GM12873 (cell line): ENCODE data around the gene CISH.

Experiments used
- TF ChIP-seq, protein P1 (sequence below): IDR thresholded peaks from 2 replicates; pipeline ENCODE4 v1.5.1; 2012; ENCODE audit warnings: low read depth, mild to moderate bottlenecking, moderate library complexity, low read length, control low read depth; ENCODE audit not compliant: insufficient read depth; ENCODE audit errors: missing control alignments

The CISH gene

DNA sequence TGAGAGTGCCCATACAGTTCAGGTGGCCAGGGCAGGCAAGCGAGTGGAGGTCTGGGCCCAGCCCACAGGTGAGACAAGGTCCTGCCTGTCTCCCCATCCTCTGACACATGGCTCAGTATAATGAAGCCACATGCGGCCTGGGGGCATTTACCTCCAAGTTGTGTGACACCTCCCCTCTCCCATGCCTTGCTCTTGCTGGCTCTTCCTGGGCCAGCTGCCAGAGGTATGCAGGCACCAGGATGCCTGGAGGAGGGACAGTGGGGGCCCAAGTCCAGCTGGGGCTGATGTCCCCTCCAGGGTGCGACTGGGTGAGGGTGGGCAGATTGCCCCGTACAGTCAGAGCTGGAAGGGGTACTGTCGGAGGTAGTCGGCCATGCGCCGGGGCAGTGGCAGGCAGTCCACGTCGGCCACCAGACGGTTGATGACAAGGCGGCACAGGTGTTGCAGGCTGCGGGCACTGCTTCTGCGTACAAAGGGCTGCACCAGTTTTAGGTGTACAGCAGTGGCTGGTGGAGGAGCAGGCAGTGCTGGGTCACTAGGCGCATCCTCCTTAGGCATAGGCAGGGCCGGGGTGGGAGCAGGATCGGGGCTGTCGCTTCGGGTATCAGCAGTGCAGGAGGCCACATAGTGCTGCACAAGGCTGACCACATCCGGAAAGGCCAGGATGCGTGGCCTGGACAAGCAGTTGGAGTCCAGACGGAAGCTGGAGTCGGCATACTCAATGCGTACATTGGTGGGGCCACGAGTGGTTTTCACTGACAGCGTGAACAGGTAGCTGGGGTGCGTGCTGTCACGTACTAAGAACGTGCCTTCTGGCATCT lies 4.1 kb downstream of the CISH start:
- TF ChIP-seq, protein P1, sequence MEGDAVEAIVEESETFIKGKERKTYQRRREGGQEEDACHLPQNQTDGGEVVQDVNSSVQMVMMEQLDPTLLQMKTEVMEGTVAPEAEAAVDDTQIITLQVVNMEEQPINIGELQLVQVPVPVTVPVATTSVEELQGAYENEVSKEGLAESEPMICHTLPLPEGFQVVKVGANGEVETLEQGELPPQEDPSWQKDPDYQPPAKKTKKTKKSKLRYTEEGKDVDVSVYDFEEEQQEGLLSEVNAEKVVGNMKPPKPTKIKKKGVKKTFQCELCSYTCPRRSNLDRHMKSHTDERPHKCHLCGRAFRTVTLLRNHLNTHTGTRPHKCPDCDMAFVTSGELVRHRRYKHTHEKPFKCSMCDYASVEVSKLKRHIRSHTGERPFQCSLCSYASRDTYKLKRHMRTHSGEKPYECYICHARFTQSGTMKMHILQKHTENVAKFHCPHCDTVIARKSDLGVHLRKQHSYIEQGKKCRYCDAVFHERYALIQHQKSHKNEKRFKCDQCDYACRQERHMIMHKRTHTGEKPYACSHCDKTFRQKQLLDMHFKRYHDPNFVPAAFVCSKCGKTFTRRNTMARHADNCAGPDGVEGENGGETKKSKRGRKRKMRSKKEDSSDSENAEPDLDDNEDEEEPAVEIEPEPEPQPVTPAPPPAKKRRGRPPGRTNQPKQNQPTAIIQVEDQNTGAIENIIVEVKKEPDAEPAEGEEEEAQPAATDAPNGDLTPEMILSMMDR = no peak

DNA sequence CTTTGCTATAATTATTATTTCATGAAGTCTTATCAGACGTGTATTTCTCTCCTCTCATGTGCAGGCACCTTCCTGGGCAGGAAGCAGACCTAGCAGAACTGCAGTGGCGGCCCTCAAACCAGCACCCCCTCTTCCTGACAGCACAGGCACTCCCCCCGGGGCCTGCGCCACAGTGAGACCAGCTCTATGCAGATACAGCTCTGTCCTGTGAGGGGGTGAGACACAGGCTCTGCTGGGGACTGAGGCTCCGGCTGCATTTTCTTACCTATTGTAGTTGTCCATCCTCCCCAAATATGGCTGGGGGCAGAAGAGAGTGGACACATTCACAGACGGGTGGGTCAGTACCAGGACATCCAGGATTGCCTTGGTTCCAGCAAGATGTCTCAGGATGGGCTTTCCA lies 5.0 kb downstream of the CISH start:
- TF ChIP-seq, protein P1 = no peak

DNA sequence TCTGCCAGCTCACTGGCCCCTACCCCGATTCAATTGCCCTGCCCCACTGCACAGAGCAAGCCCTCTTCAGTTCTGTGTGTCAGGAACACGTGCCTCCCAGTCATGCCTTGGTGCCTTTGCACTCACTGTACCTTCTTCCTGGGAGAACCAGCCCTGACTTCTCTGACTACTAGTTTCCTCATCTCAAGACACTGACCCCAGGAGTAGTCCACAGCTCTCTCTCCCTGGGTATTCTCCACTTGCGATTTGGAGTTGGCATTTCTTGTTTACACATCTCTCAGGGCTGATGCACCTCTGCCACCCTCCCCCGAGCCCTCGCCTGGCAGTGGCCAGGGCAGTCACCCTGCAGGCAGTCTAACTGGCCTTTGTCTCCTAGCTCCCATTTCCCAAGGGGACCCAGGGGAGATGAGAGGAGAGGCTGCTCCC lies 5.7 kb downstream of the CISH start:
- TF ChIP-seq, protein P1 = no peak

DNA sequence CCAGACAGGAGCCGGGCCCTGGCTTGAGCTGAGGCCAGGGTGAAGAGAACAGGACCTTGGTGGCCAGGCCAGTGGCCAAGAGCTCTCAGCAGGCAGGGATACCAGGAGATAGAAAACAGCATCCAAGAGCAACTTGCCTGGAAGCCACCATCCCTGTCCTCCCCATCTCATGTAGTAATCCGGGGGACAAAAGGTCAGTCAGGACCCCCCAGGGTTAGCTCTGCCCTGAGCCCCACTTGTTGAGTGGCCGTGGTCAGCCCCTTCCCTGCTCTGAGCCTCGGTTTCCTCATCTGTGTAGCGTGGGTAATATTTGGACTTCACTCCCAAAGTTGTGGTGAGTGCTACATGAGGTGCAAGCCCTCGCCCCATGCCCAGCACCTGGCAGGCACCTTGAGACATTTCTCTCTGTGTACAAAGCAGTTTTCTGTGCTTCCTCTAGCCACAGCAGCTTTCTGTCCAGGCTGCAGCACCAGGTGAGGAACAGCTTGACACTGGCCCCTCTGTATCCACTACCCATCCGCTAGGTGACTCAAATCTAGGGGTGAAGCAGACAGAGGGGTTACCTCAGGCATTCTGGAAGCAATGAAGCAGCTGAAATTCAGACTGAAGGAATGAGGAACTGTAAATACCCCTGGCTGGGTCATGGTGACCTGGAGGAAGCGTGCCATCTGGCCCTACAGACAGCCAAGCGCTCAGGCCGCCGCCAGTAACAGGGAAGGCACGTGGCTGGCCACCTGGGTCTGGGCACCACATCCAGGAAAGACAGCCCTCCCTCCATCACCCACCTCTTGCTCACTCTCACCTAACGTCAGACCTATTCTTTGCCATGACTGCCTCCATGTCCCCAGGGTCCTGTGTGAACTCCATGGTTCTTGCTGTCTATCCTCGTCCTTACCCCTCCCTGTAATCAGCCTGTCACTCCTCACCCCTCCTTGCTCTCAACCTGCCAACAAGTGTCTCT lies 6.7 kb downstream of the CISH start:
- TF ChIP-seq, protein P1 = no peak

DNA sequence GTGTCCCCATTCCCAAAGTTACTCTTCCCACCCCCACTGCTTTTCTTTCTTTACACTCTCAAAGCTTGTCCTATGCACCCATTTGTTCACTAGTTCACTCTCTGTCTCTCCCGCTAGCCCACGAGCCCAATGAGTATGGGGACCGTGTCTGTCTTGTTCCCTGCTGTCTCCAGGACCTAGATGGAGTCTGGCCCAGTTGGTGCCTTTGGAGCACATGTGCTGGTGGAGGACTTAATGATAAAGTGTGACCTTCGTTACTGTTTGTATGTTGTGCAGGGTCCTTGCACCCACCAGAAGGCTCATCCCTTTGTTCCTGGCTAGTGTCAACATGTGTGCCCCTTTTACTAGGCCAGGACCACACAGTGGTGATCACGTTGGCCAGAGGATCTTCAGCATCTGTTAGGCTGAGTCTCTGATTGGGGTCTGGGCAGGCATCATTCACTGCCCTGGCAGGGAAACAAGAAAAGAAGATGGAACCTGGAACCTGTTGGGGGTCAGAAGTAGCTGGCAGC lies 7.4 kb downstream of the CISH start:
- TF ChIP-seq, protein P1 = no peak

DNA sequence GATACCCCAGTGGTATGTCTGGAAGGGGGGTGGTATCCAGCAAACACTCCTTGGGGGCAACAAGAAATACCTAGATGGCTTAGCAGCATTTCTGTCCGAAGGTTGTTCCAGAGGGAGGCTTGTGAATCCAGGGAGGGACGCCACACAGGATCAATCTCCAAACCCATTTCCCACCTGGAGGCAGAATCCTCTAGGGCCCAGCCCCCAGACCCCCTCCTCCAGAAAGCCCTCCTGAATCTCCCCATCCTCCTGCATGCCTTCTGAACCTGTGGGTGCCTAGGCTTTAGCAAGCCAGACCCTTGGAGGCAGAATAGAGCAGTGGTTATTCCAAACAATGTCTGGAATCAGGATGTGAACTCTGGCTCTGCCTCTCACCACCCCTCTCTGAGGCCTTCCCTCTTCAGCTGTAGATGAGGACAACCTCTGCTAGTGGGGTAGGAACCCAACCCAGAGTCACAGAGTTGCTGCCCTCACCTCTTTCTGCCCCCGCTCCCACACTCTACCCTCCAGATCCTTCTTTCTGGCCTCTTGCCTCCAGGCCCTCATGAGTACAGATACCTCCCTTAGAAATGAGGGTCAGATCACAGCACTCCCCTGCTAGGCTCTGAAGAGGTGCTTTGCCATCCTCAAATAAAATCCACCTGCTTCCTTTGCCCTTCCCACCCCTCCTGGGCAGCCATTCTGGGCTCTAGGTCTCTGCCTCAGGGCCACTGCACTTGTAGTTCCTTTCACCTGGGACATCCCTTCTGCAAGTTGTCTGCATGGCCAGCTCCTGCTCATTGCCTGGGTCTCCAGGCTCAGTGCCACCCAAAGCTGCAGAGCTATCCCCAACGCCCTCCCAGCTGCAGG lies 8.1 kb downstream of the CISH start:
- TF ChIP-seq, protein P1 = no peak
